GM12891 (cell line): Measurements from ENCODE around the gene UPF1.

ENCODE experiments used
- POLR2A ChIP-seq: IDR thresholded peaks from 2 replicates; pipeline ENCODE4 v1.6.1; 2011; ENCODE audit warnings: low read depth, low read length, control low read depth
- POLR2AphosphoS5 ChIP-seq: IDR thresholded peaks from 2 replicates; pipeline ENCODE4 v1.6.1; 2011; ENCODE audit warnings: low read depth, low read length, control low read depth
- TAF1 ChIP-seq: IDR thresholded peaks from 2 replicates; pipeline ENCODE4 v1.6.1; 2011; ENCODE audit warnings: low read depth, low read length, control low read depth

GRCh38 chr19:18899624-18900560 lies 68.1 kb downstream of the UPF1 start:
- no peak for TF ChIP-seq POLR2A
- no peak for TF ChIP-seq TAF1
- TF ChIP-seq POLR2AphosphoS5, result no peak
